GM21723 (cell line): ENCODE data around the gene SPATA31C2.
"Not testable (repeated sequence)": the region's sequence is repeated elsewhere in the genome, so short reads cannot be mapped to it uniquely, and the experiment has no call there.

Experiments
- ATAC-seq: cut with Tn5 transposase; IDR thresholded peaks from one replicate; pipeline ENCODE4 v1.9.1; 2021; ENCODE audit warnings: mild to moderate bottlenecking, moderate library complexity; ENCODE audit not compliant: unreplicated experiment

Gene SPATA31C2

GRCh38 chr9:88127700-88128300, 10.5 kb downstream of the SPATA31C2 start:
- not testable (repeated sequence) for ATAC-seq

DNA sequence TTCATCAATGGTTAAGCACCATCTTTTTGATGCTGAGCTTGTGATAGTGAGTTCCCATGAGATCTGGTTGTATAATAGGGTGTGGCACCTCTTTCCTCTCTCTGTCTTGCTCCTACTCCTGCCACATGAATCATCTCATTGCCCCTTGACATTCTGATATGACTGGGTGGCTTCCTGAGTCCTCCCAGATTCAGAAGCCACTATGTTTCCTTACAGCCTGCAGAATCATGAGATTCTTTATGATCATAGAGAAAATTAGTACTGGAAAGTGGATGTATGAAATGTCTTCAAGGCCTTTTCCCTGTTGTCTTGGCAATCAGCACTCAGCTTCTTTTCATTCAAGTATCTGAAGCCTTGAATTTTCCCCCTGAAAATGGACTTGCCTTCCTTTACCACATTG, 14.9 kb downstream of the SPATA31C2 start:
- ATAC-seq, result not testable (repeated sequence)

DNA sequence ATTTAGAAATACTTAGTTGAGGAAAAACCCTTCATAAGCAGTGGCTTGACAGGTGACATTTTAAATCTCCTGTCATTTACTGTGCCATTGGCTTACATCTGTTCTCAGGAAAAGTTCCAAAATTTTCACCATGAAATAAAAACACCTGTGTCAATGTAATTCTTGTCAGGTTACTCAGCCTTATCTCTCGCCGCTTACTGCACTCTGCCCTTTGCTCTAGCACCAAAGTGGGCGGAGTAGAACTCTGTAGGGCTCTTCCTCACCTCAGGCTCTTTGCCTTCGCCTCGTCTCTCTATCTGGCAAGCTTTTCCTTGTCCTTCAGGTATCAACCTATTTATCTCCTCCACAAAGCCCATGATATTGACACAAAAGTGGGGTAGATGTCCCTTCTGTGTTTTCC, 20.2 kb downstream of the SPATA31C2 start:
- not testable (repeated sequence) for ATAC-seq

- ATAC-seq, result not testable (repeated sequence)
These were observed 23.2 kb downstream of the SPATA31C2 start for GRCh38 chr9:88114968-88115612.

GRCh38 chr9:88114283-88114967, 23.9 kb downstream of the SPATA31C2 start:
- not testable (repeated sequence) for ATAC-seq

DNA sequence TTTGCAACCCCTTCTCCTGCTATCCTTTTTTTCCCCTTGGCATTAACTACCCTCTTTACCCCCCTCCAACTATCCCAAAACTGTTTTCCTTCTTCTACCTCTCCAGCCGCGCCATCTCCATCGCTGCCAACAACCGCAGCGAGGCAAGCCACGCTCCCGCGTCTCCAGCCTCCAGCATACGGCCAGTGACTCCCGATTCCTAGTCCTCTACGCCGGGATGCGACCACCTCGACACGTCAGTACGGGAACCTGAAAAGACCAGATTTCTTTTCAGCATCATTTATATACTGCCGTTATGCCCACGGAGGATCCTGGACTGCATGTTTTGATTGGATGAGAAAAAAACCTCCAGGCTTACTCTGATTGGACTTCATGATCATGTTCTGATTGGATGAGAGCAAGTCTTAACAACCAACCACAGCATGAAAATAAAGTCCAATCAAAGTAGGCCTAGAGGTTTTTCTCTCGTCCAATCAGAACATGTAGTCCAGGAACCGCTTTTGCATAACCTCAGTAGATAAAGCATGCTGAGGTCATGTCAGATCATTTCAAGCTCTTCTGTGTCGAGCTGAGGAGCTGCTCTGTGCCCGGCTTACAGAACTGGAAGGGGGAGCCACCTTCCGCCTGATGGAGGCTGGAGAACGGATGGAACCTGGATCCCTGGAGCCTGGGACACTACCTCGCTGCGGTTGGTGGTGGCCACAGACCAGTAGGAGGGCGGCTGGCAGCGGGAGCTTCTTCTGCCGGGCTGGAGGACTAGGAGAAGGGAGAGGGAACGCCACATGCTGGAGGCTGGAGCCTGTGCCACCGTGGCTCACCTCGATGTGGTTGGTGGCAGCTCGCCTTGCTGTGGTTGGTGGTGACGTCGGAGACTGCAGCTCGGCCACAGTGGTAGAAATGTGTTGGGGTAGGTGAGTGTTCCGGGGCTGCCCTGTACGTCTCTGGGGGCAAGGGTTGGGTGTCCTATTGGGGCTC, 24.8 kb downstream of the SPATA31C2 start:
- ATAC-seq, result not testable (repeated sequence)

- no peak for ATAC-seq
These were observed 28.2 kb downstream of the SPATA31C2 start for GRCh38 chr9:88110026-88110425.

- no peak for ATAC-seq
These were observed 29.5 kb downstream of the SPATA31C2 start for GRCh38 chr9:88108779-88109178.

DNA sequence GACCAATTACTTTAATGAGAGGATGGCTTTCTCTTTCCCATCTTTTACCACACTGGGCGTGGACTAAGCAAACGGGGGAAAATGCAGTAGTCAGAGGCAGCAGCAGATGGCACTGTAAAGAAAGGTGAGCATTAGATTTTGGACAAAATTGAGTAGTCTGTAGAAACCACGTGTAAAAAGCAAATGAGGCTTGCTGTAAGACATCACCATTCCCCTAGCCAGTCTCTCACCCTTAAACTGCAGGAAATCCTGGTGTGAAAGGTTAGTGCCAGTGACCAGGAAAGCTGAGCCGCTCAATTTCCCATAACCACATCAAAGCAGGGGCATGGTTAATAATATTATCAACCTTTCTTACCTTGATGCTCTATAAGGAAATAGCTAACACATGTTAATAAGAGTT, 31.8 kb downstream of the SPATA31C2 start:
- no peak for ATAC-seq

DNA sequence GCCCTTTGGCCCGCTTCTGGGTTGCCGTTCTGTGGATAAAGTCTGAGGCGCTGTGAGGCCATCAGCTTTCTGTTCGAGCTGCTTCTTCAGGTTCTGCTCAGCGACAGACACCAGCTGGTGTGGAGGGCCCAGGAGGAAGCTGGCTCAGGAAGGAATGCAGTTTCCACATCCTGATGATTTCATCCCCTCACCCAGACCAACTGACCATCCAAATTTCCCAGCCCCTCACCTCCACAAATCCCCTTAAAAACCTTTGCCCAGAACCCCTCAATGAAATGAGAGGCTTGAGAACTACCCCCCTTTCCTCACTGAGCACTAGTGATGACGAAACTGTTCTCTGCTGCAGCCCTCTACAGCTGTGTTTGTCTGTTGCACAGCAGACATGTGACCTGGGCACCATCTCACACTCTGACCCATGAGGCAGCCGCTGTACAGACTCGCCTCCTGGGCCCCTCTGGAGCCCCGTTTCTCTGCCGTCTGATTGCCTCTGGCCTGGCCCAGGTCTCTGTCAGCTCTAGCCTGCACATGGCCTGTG, 45.4 kb downstream of the SPATA31C2 start:
- ATAC-seq, result no peak

DNA sequence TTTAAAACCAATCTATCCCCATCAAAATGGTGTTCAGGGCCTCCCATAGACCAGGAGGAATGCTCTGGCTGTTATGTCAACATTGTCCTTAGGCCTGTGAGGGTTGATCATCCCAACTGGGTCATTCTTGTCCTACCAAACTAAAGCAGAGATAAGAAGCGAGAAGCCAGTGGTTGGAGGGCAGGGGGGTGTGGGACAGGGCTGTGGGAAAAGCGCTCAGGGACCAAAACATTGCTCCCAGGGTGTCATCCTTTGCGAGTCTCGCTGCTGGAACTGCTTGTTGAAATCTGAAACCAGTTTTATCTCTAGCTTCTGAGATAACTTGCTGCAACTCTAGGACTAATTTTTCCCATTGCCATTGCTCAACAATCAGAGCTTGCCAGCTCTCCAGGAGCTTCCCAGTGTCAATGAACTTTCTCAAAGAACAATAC, 48.1 kb downstream of the SPATA31C2 start:
- ATAC-seq, result no peak

GRCh38 chr9:88087906-88088305, 50.4 kb downstream of the SPATA31C2 start:
- no peak for ATAC-seq

GRCh38 chr9:88085476-88085875, 52.8 kb downstream of the SPATA31C2 start:
- no peak for ATAC-seq

DNA sequence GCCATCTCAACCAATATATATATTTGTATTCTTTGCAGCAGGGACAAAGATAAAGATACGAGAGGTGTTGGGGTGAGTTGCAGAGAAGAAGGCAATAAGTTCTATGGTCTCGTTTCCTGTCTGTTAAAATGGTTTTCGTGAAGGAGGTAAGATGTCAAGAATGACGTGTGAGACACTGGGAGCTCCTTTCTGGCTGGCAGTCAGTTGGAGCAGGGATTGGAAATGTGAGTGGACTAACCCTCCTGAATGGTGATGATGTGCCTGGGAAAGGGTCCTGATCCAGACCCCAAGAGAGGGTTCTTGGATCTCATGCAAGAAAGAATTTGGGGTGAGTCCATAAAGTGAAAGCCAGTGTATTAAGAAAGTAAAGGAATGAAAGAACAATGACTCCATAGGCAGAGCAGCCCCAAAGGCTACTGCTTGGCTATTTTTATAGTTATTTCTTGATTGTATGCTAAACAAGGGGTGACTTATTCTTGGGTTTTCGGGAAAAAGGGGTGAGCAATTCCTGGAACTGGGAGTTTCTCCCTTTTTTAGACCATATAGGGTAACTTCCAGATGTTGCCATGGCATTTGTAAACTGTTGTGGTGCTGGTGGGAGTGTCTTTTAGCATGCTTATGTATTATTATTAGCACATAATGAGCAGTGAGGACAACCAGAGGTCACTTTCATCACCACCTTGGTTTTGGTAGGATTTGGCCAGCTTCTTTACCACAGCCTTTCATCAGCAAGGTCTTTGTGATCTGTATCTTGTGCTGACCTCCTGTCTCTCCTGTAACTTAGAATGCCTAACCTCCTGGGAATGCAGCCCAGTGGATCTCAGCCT, 53.7 kb downstream of the SPATA31C2 start:
- no peak for ATAC-seq
